HFF-Myc (cell line): ENCODE results near the gene PCSK4.

ENCODE experiments used
- DNase-seq: peaks from one replicate; pipeline ENCODE4 v3.0.0-alpha.2; 2011; ENCODE audit warnings: low read depth; ENCODE audit errors: extremely low read depth
- H3K4me3 ChIP-seq: replicated peaks from 2 replicates; pipeline ENCODE4 v1.5.1; 2011; ENCODE audit warnings: low read depth, mild to moderate bottlenecking, control low read depth, low read length
- TF ChIP-seq, protein P1 (sequence below): IDR thresholded peaks from 2 replicates; pipeline ENCODE4 v1.5.1; 2012; ENCODE audit warnings: mild to moderate bottlenecking, low read depth, low read length, control low read depth; ENCODE audit errors: missing control alignments

PCSK4 gene

DNA sequence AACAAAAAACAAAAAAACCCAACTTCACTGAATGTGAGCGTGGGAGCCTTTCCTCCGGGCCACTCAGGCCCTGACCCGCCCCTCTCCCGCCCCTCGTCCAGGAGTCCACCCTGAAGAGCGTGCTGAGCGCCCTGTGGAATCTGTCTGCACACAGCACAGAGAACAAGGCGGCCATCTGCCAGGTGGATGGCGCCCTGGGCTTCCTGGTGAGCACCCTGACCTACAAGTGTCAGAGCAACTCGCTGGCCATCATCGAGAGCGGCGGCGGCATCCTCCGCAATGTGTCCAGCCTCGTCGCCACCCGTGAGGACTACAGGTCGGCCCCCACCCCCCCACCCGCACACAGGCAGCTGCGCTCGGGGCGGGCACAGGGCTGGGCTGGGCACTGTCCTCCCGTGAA is 28.3 kb downstream of the PCSK4 start:
- DNase-seq: no peak
- TF ChIP-seq, protein P1, sequence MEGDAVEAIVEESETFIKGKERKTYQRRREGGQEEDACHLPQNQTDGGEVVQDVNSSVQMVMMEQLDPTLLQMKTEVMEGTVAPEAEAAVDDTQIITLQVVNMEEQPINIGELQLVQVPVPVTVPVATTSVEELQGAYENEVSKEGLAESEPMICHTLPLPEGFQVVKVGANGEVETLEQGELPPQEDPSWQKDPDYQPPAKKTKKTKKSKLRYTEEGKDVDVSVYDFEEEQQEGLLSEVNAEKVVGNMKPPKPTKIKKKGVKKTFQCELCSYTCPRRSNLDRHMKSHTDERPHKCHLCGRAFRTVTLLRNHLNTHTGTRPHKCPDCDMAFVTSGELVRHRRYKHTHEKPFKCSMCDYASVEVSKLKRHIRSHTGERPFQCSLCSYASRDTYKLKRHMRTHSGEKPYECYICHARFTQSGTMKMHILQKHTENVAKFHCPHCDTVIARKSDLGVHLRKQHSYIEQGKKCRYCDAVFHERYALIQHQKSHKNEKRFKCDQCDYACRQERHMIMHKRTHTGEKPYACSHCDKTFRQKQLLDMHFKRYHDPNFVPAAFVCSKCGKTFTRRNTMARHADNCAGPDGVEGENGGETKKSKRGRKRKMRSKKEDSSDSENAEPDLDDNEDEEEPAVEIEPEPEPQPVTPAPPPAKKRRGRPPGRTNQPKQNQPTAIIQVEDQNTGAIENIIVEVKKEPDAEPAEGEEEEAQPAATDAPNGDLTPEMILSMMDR: no peak
- no peak overlapping the region for H3K4me3 ChIP-seq

DNA sequence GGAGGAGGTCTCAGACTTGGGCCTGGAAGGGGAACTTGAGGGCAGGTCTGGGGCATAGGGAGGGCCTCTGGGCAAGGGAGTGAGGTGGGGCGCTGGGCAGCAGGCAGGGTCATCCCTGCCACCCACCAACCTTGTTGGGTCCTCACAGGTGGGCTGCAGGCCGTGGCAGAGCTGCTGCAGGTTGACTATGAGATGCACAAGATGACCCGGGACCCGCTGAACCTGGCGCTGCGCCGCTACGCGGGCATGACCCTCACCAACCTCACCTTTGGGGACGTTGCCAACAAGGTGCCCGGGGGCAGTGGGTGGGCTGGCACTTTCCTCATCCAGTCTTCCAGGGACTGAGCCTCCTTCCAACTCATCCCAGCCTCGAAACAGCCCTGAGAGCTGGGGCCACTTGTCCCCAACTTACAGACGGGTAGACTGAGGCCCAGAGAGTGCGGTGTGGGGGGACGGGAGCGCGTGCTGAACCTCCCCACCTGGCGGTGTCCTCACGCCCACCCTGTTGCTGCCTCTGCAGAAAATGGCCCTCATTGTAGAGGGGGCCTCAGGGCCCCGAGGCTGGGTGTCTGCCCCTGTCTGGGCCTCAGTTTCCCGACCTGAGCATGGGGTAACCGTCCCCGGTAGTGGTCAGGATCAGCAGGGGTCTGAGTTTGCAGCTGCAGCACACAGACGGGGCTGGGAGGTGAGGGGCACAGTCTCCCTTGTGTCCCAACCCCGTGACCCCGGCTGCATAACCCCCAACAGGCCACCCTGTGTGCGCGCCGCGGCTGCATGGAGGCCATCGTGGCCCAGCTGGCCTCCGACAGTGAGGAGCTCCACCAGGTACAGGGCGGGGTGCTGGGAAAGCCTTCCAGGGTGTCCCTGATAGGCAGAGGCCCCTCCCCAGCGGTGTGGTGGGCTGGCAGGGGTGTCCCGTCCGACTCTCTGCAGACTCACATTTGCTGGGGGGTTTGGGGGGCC is 29.8 kb downstream of the PCSK4 start:
- no peak overlapping the region for H3K4me3 ChIP-seq
- no peak for DNase-seq
- TF ChIP-seq, protein P1: no peak

DNA sequence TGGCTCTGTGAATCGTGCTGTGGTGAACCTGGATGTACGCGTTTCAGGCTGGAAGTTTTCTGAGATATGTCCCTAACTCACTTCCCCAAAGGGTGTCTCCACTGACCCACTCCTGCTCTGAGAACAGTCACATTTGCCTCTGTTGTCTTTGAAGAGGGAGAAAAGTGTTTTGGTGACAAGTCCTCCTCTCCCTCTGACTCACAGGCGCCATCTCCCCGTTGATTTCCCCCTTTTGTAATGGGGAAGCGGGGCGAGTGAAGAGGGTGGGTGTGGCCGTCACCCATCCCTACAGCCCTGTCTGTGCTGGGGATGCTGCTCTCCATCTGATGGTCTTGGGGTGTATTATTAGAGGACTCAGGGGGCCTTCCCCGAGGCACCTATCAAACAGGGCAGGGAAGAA is 30.7 kb downstream of the PCSK4 start:
- TF ChIP-seq, protein P1: no peak
- no peak overlapping the region for H3K4me3 ChIP-seq
- DNase-seq: no peak

DNA sequence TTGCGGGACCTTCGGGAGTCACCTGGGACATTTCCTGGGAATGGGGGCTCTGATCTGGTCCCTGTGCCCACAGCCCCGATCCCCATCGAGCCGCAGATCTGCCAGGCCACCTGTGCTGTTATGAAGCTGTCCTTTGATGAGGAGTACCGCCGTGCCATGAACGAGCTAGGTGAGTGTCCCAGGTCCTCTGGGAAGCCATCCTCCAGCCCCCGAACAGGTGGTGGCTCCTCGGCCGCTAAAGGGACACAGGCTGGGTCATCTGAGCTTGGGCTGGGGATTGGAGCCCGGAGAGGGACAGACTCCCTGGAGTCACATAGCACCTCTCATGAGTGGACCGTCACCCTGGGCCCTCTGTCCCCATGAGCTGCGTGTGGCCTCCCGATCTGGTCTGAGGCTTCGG is 32.3 kb downstream of the PCSK4 start:
- DNase-seq: no peak
- no peak overlapping the region for H3K4me3 ChIP-seq
- TF ChIP-seq, protein P1: no peak

DNA sequence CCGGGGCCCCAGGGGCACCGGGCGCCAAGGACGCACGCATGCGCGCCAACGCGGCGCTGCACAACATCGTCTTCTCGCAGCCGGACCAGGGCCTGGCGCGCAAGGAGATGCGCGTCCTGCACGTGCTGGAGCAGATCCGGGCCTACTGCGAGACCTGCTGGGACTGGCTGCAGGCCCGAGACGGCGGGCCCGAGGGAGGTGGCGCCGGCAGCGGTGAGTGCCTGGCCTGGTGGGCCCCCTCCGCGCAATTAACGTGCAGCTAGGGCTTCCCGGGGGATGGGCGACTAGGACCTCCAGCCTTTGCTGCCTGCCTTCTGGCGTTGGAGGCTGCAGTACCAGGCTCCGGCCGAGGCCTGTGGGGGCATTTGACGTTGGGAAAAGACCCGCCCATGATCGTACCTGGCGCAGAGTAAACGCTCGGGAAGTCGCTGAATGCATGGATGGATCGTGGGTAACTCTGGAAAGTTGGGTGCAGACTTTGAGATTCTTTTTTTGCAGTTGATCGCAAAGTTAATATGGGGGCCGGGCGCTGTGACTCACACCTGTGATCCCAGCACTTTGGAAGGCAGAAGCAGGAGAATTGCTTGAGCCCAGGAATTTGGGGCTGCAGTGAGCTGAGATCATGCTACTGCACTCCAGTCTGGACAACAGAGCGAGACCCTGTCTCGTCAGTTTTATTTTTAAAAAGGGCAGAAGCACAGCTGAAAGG is 33.0 kb downstream of the PCSK4 start:
- H3K4me3 ChIP-seq: no peak overlapping the region
- TF ChIP-seq, protein P1: no peak
- DNase-seq: no peak

DNA sequence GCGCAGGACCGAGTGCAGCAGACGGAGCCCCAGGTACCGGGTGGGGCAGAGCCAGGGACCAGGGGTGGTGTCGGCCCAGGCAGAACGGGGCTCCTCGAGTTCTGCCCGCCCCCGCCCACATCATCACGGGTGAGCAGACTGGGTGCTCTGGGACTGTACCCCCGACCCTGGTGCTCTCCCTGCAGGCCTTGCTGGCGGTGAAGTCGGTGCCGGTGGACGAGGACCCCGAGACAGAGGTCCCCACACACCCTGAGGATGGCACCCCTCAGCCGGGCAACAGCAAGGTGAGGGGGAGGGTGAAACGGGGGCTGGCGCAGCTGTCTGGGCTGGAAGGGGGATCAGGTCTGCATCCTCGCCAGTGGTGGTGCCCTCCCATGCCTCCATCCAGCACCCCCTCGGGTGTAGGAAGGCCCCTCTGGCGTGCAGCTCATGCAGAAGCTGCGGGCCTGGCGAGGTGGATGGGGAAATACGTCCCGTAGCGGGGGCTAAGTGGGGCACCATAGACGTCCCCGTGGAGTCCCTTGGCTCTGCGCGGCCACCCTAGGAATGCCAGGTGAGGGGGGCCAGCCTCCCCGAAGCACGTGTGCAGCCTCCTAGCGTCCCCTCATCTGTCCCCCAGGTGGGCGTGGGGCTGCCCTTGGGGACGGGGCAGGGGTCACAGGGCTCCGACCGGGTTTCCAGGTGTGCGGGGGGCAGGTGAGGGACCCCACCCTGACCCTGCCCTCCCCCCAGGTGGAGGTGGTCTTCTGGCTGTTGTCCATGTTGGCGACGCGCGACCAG is 33.8 kb downstream of the PCSK4 start:
- no peak overlapping the region for H3K4me3 ChIP-seq
- TF ChIP-seq, protein P1: no peak
- no peak for DNase-seq
